Stimulated activated CD4-positive, alpha-beta T cell treated with anti-CD3 and anti-CD28 coated beads, TNF-alpha, amount 100 ng/mL, for 24 hours (primary cell): ENCODE results near the gene APEH.

Source experiments
- DNase-seq, 3 experiments: peaks; one replicate each; pipeline ENCODE4 v3.0.0-alpha.2; 2020; ENCODE audit warnings: low read depth in 3 of 3

Gene APEH

GRCh38 chr3:49725906-49726681 is 51.9 kb downstream of the APEH start:
- no peak for DNase-seq

GRCh38 chr3:49727154-49727923 is 53.2 kb downstream of the APEH start:
- DNase-seq, result no peak

- no peak for DNase-seq
These were observed 53.8 kb downstream of the APEH start for GRCh38 chr3:49727924-49728361.

GRCh38 chr3:49729966-49730609 is 55.9 kb downstream of the APEH start:
- no peak for DNase-seq

- no peak for DNase-seq
These were observed 58.4 kb downstream of the APEH start for GRCh38 chr3:49732597-49732996.

- DNase-seq, result no peak
These were observed 59.4 kb downstream of the APEH start for GRCh38 chr3:49733551-49733950.
